Nephron (organoid): ENCODE data around the gene IMP3.
A peak's percentile ranks its signal among the peaks of the same experiment; 100 is the strongest.

ENCODE experiments used
- H3K27ac Mint-ChIP-seq, 3 experiments: 2 replicates each; pipeline ENCODE4 v1.8.0; 2020; ENCODE audit warnings: mixed read lengths in 3 of 3, mild to moderate bottlenecking in 2 of 3, moderate library complexity in 1 of 3
- H3K27me3 Mint-ChIP-seq: 2 replicates; pipeline ENCODE4 v1.8.0; 2021; ENCODE audit warnings: low read depth, mild to moderate bottlenecking, moderate library complexity, mixed read lengths
- H3K36me3 Mint-ChIP-seq: 2 replicates; pipeline ENCODE4 v1.8.0; 2020; ENCODE audit warnings: low read depth, mixed read lengths
- H3K4me1 Mint-ChIP-seq: 2 replicates; pipeline ENCODE4 v1.8.0; 2020; ENCODE audit warnings: mixed read lengths
- H3K4me3 Mint-ChIP-seq, 3 experiments: 2 replicates each; pipeline ENCODE4 v1.8.0; 2020; ENCODE audit warnings: mild to moderate bottlenecking in 3 of 3, mixed read lengths in 3 of 3, moderate library complexity in 2 of 3
- H3K9me3 Mint-ChIP-seq: 2 replicates; pipeline ENCODE4 v1.8.0; 2020; ENCODE audit warnings: mixed read lengths
- CTCF ChIP-seq, 3 experiments: fragments of 200-600 bp; sonication (generic); IDR thresholded peaks; one replicate each; pipeline ENCODE4 v1.5.0; 2021; ENCODE audit warnings: antibody characterized with exemption in 3 of 3; ENCODE audit not compliant: unreplicated experiment in 3 of 3

IMP3 gene

GRCh38 chr15:75598361-75598760, 41.7 kb downstream of the IMP3 start:
- Mint-ChIP-seq H3K4me1 (no peaks in the 10 kb centered on the region), H3K27ac (no peak overlapping the region), H3K4me3 (no peak overlapping the region), H3K36me3 (peaks cover 48% of the 10 kb centered on the region), H3K27me3 (no peaks in the 10 kb centered on the region), H3K9me3 (no peaks in the 10 kb centered on the region)
- no peak for TF ChIP-seq CTCF (IDR thresholded peaks at IDR 0.05; ENCODE audit: unreplicated experiment in 3 of 3)

GRCh38 chr15:75597667-75598341, 42.2 kb downstream of the IMP3 start:
- Mint-ChIP-seq H3K4me3 (no peak overlapping the region), H3K36me3 (peaks cover 48% of the 10 kb centered on the region), H3K4me1 (no peaks in the 10 kb centered on the region), H3K27ac (no peak overlapping the region), H3K9me3 (no peaks in the 10 kb centered on the region), H3K27me3 (no peaks in the 10 kb centered on the region)
- peak in 2 of 3 experiments; percentile 24 for TF ChIP-seq CTCF (IDR thresholded peaks at IDR 0.05; ENCODE audit: unreplicated experiment in 3 of 3)

GRCh38 chr15:75596703-75597345, 43.2 kb downstream of the IMP3 start:
- Mint-ChIP-seq H3K27me3 (no peaks in the 10 kb centered on the region), H3K27ac (no peak overlapping the region), H3K4me3 (no peak overlapping the region), H3K4me1 (no peaks in the 10 kb centered on the region), H3K36me3 (peaks cover 51% of the 10 kb centered on the region), H3K9me3 (no peaks in the 10 kb centered on the region)
- no peak for TF ChIP-seq CTCF (IDR thresholded peaks at IDR 0.05; ENCODE audit: unreplicated experiment in 3 of 3)

DNA sequence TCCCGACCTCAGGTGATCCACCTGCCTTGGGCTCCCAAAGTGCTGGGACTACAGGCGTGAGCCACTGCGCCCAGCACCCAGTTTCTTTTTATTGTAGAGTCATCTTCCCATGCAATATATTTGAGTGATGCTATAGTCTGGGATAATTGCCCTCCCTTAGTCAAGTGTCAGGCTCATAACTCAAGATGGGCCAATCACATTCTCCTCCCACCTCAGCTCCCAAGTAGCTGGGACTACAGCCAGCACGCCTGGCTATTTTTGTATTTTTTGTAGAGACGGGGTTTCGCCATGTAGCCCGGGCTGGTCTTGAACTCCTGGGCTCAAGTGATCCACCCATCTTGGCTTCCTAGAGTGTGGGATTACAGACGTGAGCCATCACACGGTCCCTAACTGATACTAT, 45.7 kb downstream of the IMP3 start:
- Mint-ChIP-seq H3K27ac (no peak overlapping the region), H3K27me3 (no peaks in the 10 kb centered on the region), H3K9me3 (no peaks in the 10 kb centered on the region), H3K4me1 (no peaks in the 10 kb centered on the region), H3K36me3 (peaks cover 46% of the 10 kb centered on the region), H3K4me3 (no peak overlapping the region)
- TF ChIP-seq CTCF (IDR thresholded peaks at IDR 0.05; ENCODE audit: unreplicated experiment in 3 of 3) = no peak

DNA sequence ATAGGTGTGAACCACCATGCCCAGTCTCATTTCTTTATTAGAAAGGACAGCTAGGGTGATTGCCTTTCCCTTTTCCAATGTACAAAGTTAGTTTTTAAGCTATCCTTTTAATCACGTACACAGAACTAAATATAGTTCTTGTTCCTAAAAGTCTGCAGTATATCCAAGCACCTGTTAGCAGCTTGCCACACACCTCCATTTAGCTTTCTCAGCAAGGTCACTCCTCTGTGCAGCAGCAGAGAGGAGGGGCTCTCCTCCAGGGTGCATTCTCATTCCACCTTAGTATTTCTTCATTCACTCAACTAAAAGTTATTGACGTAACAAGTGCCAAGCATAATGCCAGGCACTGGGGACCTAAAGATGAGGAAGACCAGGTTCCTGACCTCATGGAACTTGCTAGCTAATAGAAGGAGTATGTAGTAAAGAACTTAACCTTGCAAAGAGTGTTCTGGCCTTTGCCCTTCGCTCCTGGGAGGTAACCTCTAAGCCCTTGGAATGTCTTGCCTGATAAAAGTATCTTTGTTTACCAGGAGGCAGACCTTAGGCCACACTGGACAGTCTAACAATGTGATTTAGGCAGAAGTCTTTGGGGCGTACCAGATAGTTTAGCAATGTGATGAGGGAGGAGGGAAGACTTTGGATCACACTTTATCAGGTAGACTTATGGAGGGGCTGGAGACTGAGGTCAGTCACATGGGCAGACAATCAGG, 48.2 kb downstream of the IMP3 start:
- no peak overlapping the region for H3K4me3 Mint-ChIP-seq
- H3K4me1 Mint-ChIP-seq = no peaks in the 10 kb centered on the region
- TF ChIP-seq CTCF (IDR thresholded peaks at IDR 0.05; ENCODE audit: unreplicated experiment in 3 of 3) = no peak
- peaks cover 39% of the 10 kb centered on the region for H3K36me3 Mint-ChIP-seq
- no peak overlapping the region for H3K27ac Mint-ChIP-seq
- no peaks in the 10 kb centered on the region for H3K9me3 Mint-ChIP-seq
- no peaks in the 10 kb centered on the region for H3K27me3 Mint-ChIP-seq
